Omental fat pad (tissue), 4 donors: ENCODE measurements around the gene NIPA2. TPM values are rescaled to one million over a fixed set of nuclear protein-coding genes. Genes with fewer than 3 reads are reported as not detected.

Experiments used
- ATAC-seq: fragments of 150-250 bp; one replicate; pipeline ENCODE4 v1.9.1; 2016; ENCODE audit warnings: mild to moderate bottlenecking, moderate library complexity; ENCODE audit not compliant: low FRiP score
- DNase-seq: peaks from one replicate; pipeline ENCODE4 v3.0.0-alpha.2; 2019; ENCODE audit warnings: low spot score
- CTCF ChIP-seq, 3 donors: fragments of 450-650 bp; IDR thresholded peaks; one replicate each; pipeline ENCODE4 v1.5.1; 2016 to 2017; ENCODE audit warnings: antibody characterized with exemption in 3 of 3, mild to moderate bottlenecking in 3 of 3, moderate library complexity in 2 of 3
- total RNA-seq, 4 donors: library from RNA; depleted of rRNA; stranded (reverse); fragments of >200 nt; gene quantifications; one replicate each; pipeline ENCODE4 v1.1.0, GENCODE V29; 2016

NIPA2 gene
- total RNA-seq, 4 donors from 2014 or later = 37.3 to 67.5 (median 45.2) TPM

- DNase-seq (no peak), ATAC-seq (no peak)
Measured at GRCh38 chr15:22889146-22889818, 50.8 kb downstream of the NIPA2 start.

GRCh38 chr15:22890296-22890695 is 51.8 kb downstream of the NIPA2 start:
- TF ChIP-seq CTCF (IDR thresholded peaks at IDR 0.05) = no peak
- no peak for DNase-seq
- no peak for ATAC-seq

More at GRCh38 chr15:22889146-22889818, 50.8 kb downstream of the NIPA2 start:
- no peak for TF ChIP-seq CTCF (IDR thresholded peaks at IDR 0.05)

GRCh38 chr15:22891426-22892210 is 53.2 kb downstream of the NIPA2 start:
- ATAC-seq = no peak
- TF ChIP-seq CTCF (IDR thresholded peaks at IDR 0.05) = no peak
- DNase-seq = no peak

GRCh38 chr15:22892333-22892732 is 53.9 kb downstream of the NIPA2 start:
- no peak for TF ChIP-seq CTCF (IDR thresholded peaks at IDR 0.05)
- DNase-seq = no peak
- ATAC-seq = no peak

GRCh38 chr15:22893081-22893480 is 54.6 kb downstream of the NIPA2 start:
- no peak for TF ChIP-seq CTCF (IDR thresholded peaks at IDR 0.05)
- DNase-seq (no peak), ATAC-seq (no peak)

- no peak for TF ChIP-seq CTCF (IDR thresholded peaks at IDR 0.05)
- DNase-seq (no peak), ATAC-seq (no peak)
Measured at GRCh38 chr15:22893881-22894280, 55.4 kb downstream of the NIPA2 start.
